ENCODE results near the gene HMGB4.

The HMGB4 gene

GRCh38 chr1:33863779-33864178, at the start of gene HMGB4:
TSS of gene HMGB4 (plus strand) at chr1:33864079. CDS start at chr1:33864192, 113 bp downstream.
- no peak for DNase-seq (ENCODE audit: low spot score)

GRCh38 chr1:33814166-33814565, 49.7 kb upstream of the HMGB4 start:
- no peak for FAIRE-seq
- DNase-seq (ENCODE audit: low spot score), result peak; percentile 10

More at GRCh38 chr1:33863779-33864178, at the start of gene HMGB4:
- FAIRE-seq, result no peak

- no peak for FAIRE-seq
Observed at GRCh38 chr1:33815061-33815460, 48.8 kb upstream of the HMGB4 start.

GRCh38 chr1:33818071-33818470, 45.8 kb upstream of the HMGB4 start:
- FAIRE-seq, result no peak
- no peak for DNase-seq (ENCODE audit: low spot score)

More at GRCh38 chr1:33815061-33815460, 48.8 kb upstream of the HMGB4 start:
- no peak for DNase-seq (ENCODE audit: low spot score)

GRCh38 chr1:33819290-33819912, 44.5 kb upstream of the HMGB4 start:
- FAIRE-seq (no peak), DNase-seq (ENCODE audit: low spot score) (no peak)

GRCh38 chr1:33819913-33820311, 44.0 kb upstream of the HMGB4 start:
- DNase-seq (ENCODE audit: low spot score), result no peak
- FAIRE-seq, result no peak

- no peak for FAIRE-seq
- DNase-seq (ENCODE audit: low spot score), result no peak
Observed at GRCh38 chr1:33820804-33821203, 43.1 kb upstream of the HMGB4 start.

- no peak for DNase-seq (ENCODE audit: low spot score)
- no peak for FAIRE-seq
Observed at GRCh38 chr1:33821291-33821690, 42.6 kb upstream of the HMGB4 start.

- FAIRE-seq (no peak), DNase-seq (ENCODE audit: low spot score) (no peak)
Observed at GRCh38 chr1:33822396-33822795, 41.5 kb upstream of the HMGB4 start.

- DNase-seq (ENCODE audit: low spot score) (no peak), FAIRE-seq (no peak)
Observed at GRCh38 chr1:33823401-33823800, 40.5 kb upstream of the HMGB4 start.

- DNase-seq (ENCODE audit: low spot score) (no peak), FAIRE-seq (no peak)
Observed at GRCh38 chr1:33823830-33824229, 40.0 kb upstream of the HMGB4 start.

GRCh38 chr1:33824321-33824720, 39.6 kb upstream of the HMGB4 start:
- DNase-seq (ENCODE audit: low spot score) (no peak), FAIRE-seq (no peak)

- FAIRE-seq, result no peak
- DNase-seq (ENCODE audit: low spot score), result no peak
Observed at GRCh38 chr1:33824971-33825370, 38.9 kb upstream of the HMGB4 start.

GRCh38 chr1:33825506-33825905, 38.4 kb upstream of the HMGB4 start:
- no peak for FAIRE-seq
- DNase-seq (ENCODE audit: low spot score), result no peak

- FAIRE-seq (no peak), DNase-seq (ENCODE audit: low spot score) (no peak)
Observed at GRCh38 chr1:33826311-33826710, 37.6 kb upstream of the HMGB4 start.

GRCh38 chr1:33826711-33827110, 37.2 kb upstream of the HMGB4 start:
- FAIRE-seq, result no peak
- no peak for DNase-seq (ENCODE audit: low spot score)

GRCh38 chr1:33828059-33828458, 35.8 kb upstream of the HMGB4 start:
- no peak for FAIRE-seq
- DNase-seq (ENCODE audit: low spot score), result no peak

GRCh38 chr1:33828654-33829053, 35.2 kb upstream of the HMGB4 start:
- DNase-seq (ENCODE audit: low spot score) (no peak), FAIRE-seq (no peak)

- no peak for DNase-seq (ENCODE audit: low spot score)
- no peak for FAIRE-seq
Observed at GRCh38 chr1:33836911-33837310, 27.0 kb upstream of the HMGB4 start.

GRCh38 chr1:33837635-33838034, 26.2 kb upstream of the HMGB4 start:
- no peak for DNase-seq (ENCODE audit: low spot score)
- FAIRE-seq, result no peak

GRCh38 chr1:33841494-33841893, 22.4 kb upstream of the HMGB4 start:
- DNase-seq (ENCODE audit: low spot score), result no peak
- FAIRE-seq, result no peak

GRCh38 chr1:33842348-33842747, 21.5 kb upstream of the HMGB4 start:
- DNase-seq (ENCODE audit: low spot score) (no peak), FAIRE-seq (no peak)

GRCh38 chr1:33844166-33844565, 19.7 kb upstream of the HMGB4 start:
- FAIRE-seq (no peak), DNase-seq (ENCODE audit: low spot score) (no peak)

- DNase-seq (ENCODE audit: low spot score) (no peak), FAIRE-seq (no peak)
Observed at GRCh38 chr1:33846861-33847260, 17.0 kb upstream of the HMGB4 start.

All from RCC 7860 (cell line).